ENCODE measurements around the gene CDC40. TPM values are rescaled to one million over a fixed set of nuclear protein-coding genes. Genes with fewer than 3 reads are reported as not detected.

The CDC40 gene
- total RNA-seq, 1 experiment from 2014 or later, result 26.2 TPM

DNA sequence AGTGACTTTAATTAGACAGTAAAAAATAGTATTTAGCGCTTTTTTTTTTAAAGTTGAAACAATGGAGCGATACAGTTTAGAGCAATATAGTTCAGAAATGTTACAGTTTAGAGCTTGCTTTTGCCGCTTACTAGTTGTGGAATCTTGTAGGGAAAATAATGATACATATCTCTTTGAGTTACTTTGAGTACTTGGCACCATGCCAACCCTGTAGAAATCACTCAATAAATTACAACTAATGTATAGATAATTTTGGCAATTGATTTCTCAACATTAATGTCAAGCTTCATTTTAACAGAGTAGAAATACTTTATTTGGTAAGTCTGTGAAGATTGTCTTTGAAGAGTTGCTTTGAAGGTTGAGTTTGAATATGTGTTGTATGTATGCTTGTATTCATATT is 27.4 kb downstream of the CDC40 start:
- CTCF ChIA-PET, result no interaction called here
- BruUV-seq (replicated peaks), result no TSS peak

More for the DNA sequence above, 27.4 kb downstream of the CDC40 start:
- Histone ChIP-seq H3K27me3 (ENCODE audit: insufficient read depth, low read length) (no peaks in the 10 kb centered on the region), H3K9me2 (ENCODE audit: insufficient read depth) (no peaks in the 10 kb centered on the region), H3K4me3 (replicated peaks in 1 of 2; ENCODE audit: low read depth in 1 of 2, low read length in 2 of 2) (no peak overlapping the region), H3K4me1 (ENCODE audit: control insufficient read depth in 1 of 2, insufficient read depth in 2 of 2, low read length in 2 of 2) (no peaks in the 10 kb centered on the region), H3K4me2 (ENCODE audit: low read length) (no peak overlapping the region), H3K36me3 (ENCODE audit: control insufficient read depth in 1 of 2, insufficient read depth in 2 of 2, low read length in 2 of 2) (peaks cover 7 to 11% of the 10 kb centered on the region in 2 experiments; a peak in 3 of 4 replicates), H2AFZ (ENCODE audit: low read depth, low read length, poor library complexity, severe bottlenecking) (no peak overlapping the region), H3K79me2 (ENCODE audit: insufficient read depth, low read length) (no peaks in the 10 kb centered on the region), H3K9me3 (ENCODE audit: control insufficient read depth in 1 of 2, insufficient read depth in 1 of 2, low read depth in 1 of 2, low read length in 2 of 2) (no peaks in the 10 kb centered on the region), H3K9ac (ENCODE audit: low read length) (no peak overlapping the region), H4K20me1 (ENCODE audit: insufficient read depth) (no peaks in the 10 kb centered on the region), H3K27ac (ENCODE audit: low read depth, low read length) (no peak overlapping the region)
- intact Hi-C loops (cut with micrococcal nuclease), result no loop called here
- ATAC-seq (no peak), DNase-seq (ENCODE audit: low read depth, low spot score) (no peak)
- TF ChIP-seq FOSL1 (IDR thresholded peaks at IDR 0.05; ENCODE audit: low read depth), result no peak
- TF ChIP-seq, protein P1, sequence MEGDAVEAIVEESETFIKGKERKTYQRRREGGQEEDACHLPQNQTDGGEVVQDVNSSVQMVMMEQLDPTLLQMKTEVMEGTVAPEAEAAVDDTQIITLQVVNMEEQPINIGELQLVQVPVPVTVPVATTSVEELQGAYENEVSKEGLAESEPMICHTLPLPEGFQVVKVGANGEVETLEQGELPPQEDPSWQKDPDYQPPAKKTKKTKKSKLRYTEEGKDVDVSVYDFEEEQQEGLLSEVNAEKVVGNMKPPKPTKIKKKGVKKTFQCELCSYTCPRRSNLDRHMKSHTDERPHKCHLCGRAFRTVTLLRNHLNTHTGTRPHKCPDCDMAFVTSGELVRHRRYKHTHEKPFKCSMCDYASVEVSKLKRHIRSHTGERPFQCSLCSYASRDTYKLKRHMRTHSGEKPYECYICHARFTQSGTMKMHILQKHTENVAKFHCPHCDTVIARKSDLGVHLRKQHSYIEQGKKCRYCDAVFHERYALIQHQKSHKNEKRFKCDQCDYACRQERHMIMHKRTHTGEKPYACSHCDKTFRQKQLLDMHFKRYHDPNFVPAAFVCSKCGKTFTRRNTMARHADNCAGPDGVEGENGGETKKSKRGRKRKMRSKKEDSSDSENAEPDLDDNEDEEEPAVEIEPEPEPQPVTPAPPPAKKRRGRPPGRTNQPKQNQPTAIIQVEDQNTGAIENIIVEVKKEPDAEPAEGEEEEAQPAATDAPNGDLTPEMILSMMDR (IDR thresholded peaks at IDR 0.05 in 2 of 3, conservative IDR thresholded peaks at IDR 0.05 in 1 of 3; ENCODE audit: borderline replicate concordance in 1 of 3, insufficient read depth in 1 of 3, low read depth in 2 of 3, low read length in 2 of 3), result no peak
- TF ChIP-seq RAD21 (IDR thresholded peaks at IDR 0.05; ENCODE audit: low read depth), result no peak
- TF ChIP-seq REST (IDR thresholded peaks at IDR 0.05; ENCODE audit: low read depth), result no peak
- TF ChIP-seq TCF7L2 (IDR thresholded peaks at IDR 0.05; ENCODE audit: borderline replicate concordance, extremely low read depth, insufficient read depth, insufficient read length), result no peak
- TF ChIP-seq POLR2AphosphoS5 (IDR thresholded peaks at IDR 0.05; ENCODE audit: low read depth, low read length), result no peak
- TF ChIP-seq SRF (IDR thresholded peaks at IDR 0.05; ENCODE audit: low read depth), result no peak
- no peak for TF ChIP-seq EGR1 (IDR thresholded peaks at IDR 0.05; ENCODE audit: low read depth)
- TF ChIP-seq CEBPB (IDR thresholded peaks at IDR 0.05; ENCODE audit: low read depth), result no peak
- TF ChIP-seq SP1 (IDR thresholded peaks at IDR 0.05; ENCODE audit: low read depth), result no peak
- ChIA-PET RAD21 (ENCODE audit: low non-redundant PET in 1 of 2, low total read pairs in 2 of 2, uncharacterized antibody in 2 of 2, unreplicated experiment in 2 of 2) (no interaction called here), POLR2A (no interaction called here)

Data from HCT116 (cell line).